Smooth muscle cell (in vitro differentiated cells): Measurements from ENCODE around the gene ILDR1. TPM values are rescaled to one million over a fixed set of nuclear protein-coding genes. Genes with fewer than 3 reads are reported as not detected.
"Not testable (repeated sequence)": the region's sequence is repeated elsewhere in the genome, so short reads cannot be mapped to it uniquely, and the experiment has no call there.

ENCODE experiments used
- DNase-seq: peaks from one replicate; lab custom pipeline; 2025; ENCODE audit not compliant: unreplicated experiment; lab: John Stamatoyannopoulos, UW
- H2AFZ ChIP-seq: fragments of 200-600 bp; sonication (generic); 2 replicates; pipeline ENCODE4 v1.6.0; 2016; ENCODE audit warnings: antibody characterized with exemption, low read depth, mild to moderate bottlenecking
- H3F3A ChIP-seq: fragments of 200-600 bp; sonication (generic); 2 replicates; pipeline ENCODE4 v1.6.0; 2017; ENCODE audit warnings: antibody characterized with exemption, low read depth
- H3K27ac ChIP-seq: fragments of 200-600 bp; sonication (generic); 2 replicates; pipeline ENCODE4 v1.5.1; 2016; ENCODE audit warnings: low read depth, mild to moderate bottlenecking
- H3K27me3 ChIP-seq: fragments of 200-600 bp; sonication (generic); 2 replicates; pipeline ENCODE4 v1.6.1; 2016; ENCODE audit warnings: low read depth, mild to moderate bottlenecking
- H3K36me3 ChIP-seq: fragments of 200-600 bp; sonication (generic); 2 replicates; pipeline ENCODE4 v1.5.1; 2016; ENCODE audit warnings: low read depth
- H3K4me1 ChIP-seq: fragments of 200-600 bp; sonication (generic); 2 replicates; pipeline ENCODE4 v1.5.1; 2016; ENCODE audit warnings: low read depth
- H3K4me2 ChIP-seq: fragments of 200-600 bp; sonication (generic); 2 replicates; pipeline ENCODE4 v1.6.0; 2016; ENCODE audit warnings: mild to moderate bottlenecking
- H3K4me3 ChIP-seq: fragments of 200-600 bp; sonication (generic); 2 replicates; pipeline ENCODE4 v1.5.1; 2016; ENCODE audit warnings: mild to moderate bottlenecking
- H3K79me2 ChIP-seq: fragments of 200-600 bp; sonication (generic); 2 replicates; pipeline ENCODE4 v1.6.0; 2016; ENCODE audit warnings: low read depth, mild to moderate bottlenecking
- H3K9ac ChIP-seq: fragments of 200-600 bp; sonication (generic); 2 replicates; pipeline ENCODE4 v1.6.0; 2016; ENCODE audit warnings: low read depth
- H3K9me3 ChIP-seq: fragments of 200-600 bp; sonication (generic); replicated peaks from 2 replicates; pipeline ENCODE4 v1.5.1; 2016; ENCODE audit warnings: low read depth
- H4K20me1 ChIP-seq: fragments of 200-600 bp; sonication (generic); 2 replicates; pipeline ENCODE4 v1.6.0; 2016; ENCODE audit warnings: low read depth
- WGBS: methylation state at CpG from one replicate; pipeline ENCODE4 v1.1.7; 2016; ENCODE audit warnings: low lambda C conversion rate; 5-methylcytosine and 5-hydroxymethylcytosine counted together
- polyA plus RNA-seq: library from polyadenylated mRNA; unstranded; fragments of >200 nt; fragmentation: Nextera tagmentation; extraction: Ambion mirVana; gene quantifications from 2 replicates; pipeline ENCODE4 v1.2.1, GENCODE V29; 2016
- total RNA-seq: library from RNA; depleted of rRNA; stranded (reverse); fragments of >200 nt; gene quantifications from 2 replicates; pipeline ENCODE4 v1.2.3, GENCODE V29; 2014
- TF ChIP-seq, protein P1 (sequence below): fragments of 200-600 bp; sonication (generic); IDR thresholded peaks from 2 replicates; pipeline ENCODE4 v1.5.1; 2017; ENCODE audit warnings: borderline replicate concordance, mild to moderate bottlenecking, antibody characterized with exemption; ENCODE audit not compliant: insufficient read depth, poor library complexity, severe bottlenecking

The ILDR1 gene
- total and polyA plus RNA-seq, 2 experiments from 2014 or later: 1.4 TPM; not detected in 1

DNA sequence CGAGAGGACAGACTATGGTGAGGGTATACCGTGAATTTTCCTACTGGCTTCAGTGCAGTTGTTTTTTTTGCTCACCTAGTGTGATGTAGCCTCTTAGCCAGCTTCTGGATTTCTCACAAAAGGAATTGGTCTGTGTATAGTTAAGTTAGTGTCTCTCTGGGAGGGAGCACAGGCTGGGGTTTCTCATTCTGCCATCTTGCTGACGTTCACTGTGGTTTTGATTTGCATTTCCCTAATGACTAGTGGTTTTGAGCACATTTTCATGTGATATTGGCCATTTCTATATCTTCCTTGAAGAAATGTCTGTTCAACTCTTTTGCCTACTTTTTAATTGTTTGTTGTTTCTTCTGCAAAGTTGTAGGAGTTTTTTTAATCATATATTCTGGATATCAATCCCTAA is 30.9 kb upstream of the ILDR1 start:
- no peaks in the 10 kb centered on the region for H3K4me1 ChIP-seq
- no peaks in the 10 kb centered on the region for H3K79me2 ChIP-seq
- H3K27ac ChIP-seq: no peak overlapping the region
- no peaks in the 10 kb centered on the region for H3F3A ChIP-seq
- no peaks in the 10 kb centered on the region for H3K27me3 ChIP-seq
- WGBS: 80% methylated on average over 3 of the region's 3 CpGs
- no peaks in the 10 kb centered on the region for H4K20me1 ChIP-seq
- H3K9ac ChIP-seq: no peak overlapping the region
- TF ChIP-seq, protein P1, sequence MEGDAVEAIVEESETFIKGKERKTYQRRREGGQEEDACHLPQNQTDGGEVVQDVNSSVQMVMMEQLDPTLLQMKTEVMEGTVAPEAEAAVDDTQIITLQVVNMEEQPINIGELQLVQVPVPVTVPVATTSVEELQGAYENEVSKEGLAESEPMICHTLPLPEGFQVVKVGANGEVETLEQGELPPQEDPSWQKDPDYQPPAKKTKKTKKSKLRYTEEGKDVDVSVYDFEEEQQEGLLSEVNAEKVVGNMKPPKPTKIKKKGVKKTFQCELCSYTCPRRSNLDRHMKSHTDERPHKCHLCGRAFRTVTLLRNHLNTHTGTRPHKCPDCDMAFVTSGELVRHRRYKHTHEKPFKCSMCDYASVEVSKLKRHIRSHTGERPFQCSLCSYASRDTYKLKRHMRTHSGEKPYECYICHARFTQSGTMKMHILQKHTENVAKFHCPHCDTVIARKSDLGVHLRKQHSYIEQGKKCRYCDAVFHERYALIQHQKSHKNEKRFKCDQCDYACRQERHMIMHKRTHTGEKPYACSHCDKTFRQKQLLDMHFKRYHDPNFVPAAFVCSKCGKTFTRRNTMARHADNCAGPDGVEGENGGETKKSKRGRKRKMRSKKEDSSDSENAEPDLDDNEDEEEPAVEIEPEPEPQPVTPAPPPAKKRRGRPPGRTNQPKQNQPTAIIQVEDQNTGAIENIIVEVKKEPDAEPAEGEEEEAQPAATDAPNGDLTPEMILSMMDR: no peak
- no peaks in the 10 kb centered on the region for H3K36me3 ChIP-seq
- no peak overlapping the region for H2AFZ ChIP-seq
- no peak overlapping the region for H3K4me3 ChIP-seq
- H3K4me2 ChIP-seq: no peak overlapping the region
- DNase-seq: no peak
- no peaks in the 10 kb centered on the region for H3K9me3 ChIP-seq

DNA sequence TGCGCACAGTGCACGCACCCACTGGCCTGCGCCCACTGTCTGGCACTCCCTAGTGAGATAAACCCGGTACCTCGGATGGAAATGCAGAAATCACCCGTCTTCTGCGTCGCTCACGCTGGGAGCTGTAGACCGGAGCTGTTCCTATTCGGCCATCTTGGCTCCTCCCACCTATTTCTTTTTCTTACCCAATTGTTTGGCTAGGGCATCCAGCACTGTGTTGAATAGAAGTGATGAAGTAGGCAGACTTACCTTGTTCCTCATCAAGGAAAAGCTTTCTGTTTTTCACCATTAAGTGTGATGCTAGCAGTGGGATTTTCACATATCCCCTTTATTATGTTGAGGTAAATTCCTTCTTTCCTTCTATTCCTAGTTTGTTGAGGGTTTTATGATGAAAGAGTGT is 25.7 kb upstream of the ILDR1 start:
- H3K4me1 ChIP-seq, H3F3A ChIP-seq, H3K27ac ChIP-seq, H2AFZ ChIP-seq, H3K9me3 ChIP-seq, H3K9ac ChIP-seq, H3K79me2 ChIP-seq, DNase-seq, H3K27me3 ChIP-seq, H3K4me3 ChIP-seq, H4K20me1 ChIP-seq, H3K36me3 ChIP-seq, H3K4me2 ChIP-seq: not testable (repeated sequence)
- WGBS: 94% methylated on average over 11 of the region's 11 CpGs

DNA sequence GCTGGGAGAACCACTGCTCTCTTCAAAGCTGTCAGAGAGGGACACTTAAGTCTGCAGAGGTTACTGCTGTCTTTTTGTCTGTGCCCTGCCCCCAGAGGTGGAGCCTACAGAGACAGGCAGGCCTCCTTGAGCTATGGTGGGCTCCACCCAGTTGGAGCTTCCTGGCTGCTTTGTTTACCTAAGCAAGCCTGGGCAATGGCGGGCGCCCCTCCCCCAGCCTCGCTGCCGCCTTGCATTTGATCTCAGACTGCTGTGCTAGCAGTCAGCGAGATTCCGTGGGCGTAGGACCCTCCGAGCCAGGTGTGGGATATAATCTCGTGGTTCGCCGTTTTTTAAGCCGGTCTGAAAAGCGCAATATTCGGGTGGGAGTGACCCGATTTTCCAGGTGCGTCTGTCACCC is 25.2 kb upstream of the ILDR1 start:
- not testable (repeated sequence) for H4K20me1 ChIP-seq, H2AFZ ChIP-seq, H3K4me1 ChIP-seq, H3K9me3 ChIP-seq, DNase-seq, H3K4me3 ChIP-seq, H3K79me2 ChIP-seq, H3K4me2 ChIP-seq, H3K27me3 ChIP-seq, H3F3A ChIP-seq, H3K9ac ChIP-seq, H3K36me3 ChIP-seq, H3K27ac ChIP-seq
- WGBS: 81% methylated on average over 15 of the region's 16 CpGs

DNA sequence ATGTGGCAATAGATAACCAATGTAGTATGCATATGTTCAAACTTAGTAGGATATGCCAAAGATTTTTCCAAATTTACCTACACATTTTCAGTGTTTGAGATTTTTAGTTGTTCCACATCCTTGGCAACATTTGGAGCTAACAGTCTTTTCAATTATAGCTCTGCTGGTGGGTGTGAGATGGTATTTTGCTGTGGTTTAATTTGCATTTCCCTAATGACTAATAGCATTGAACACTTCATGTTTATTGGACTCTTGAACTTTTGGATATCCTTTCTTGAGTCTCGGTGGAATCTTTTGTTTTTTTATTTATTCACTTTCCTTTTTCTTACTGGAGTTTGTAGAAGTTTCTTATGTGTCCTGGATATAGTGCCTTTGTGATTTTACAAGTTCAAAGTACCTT is 11.0 kb upstream of the ILDR1 start:
- TF ChIP-seq, protein P1: no peak
- Histone ChIP-seq H3K9ac (no peak overlapping the region), H3K4me2 (no peak overlapping the region), H3K36me3 (no peaks in the 10 kb centered on the region), H3K4me3 (no peak overlapping the region), H3F3A (no peaks in the 10 kb centered on the region), H3K27me3 (no peaks in the 10 kb centered on the region), H3K27ac (no peak overlapping the region), H3K4me1 (no peaks in the 10 kb centered on the region), H3K9me3 (no peaks in the 10 kb centered on the region), H3K79me2 (no peaks in the 10 kb centered on the region), H4K20me1 (no peaks in the 10 kb centered on the region), H2AFZ (no peak overlapping the region)
- no peak for DNase-seq
- 79% methylated on average over 1 of the region's 1 CpG for WGBS

DNA sequence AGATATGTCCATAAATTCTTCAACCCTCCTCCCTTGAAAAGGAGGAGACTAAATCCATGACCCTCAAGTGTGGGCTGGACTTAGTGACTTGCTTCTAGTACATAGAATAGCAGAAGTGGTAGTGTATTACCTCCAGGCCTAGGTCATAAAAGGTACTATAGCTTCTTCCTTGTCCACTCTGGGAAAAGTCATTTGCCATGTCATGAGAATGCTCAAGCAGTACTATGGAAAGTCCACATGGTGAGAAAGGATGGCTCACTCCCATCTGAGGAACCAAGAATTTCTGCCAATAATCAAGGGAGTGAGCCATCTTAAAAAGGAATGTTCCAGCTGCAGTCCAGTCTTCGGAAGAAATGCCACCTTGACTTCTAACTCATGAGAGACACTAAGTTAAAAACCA is 10.5 kb upstream of the ILDR1 start:
- no peaks in the 10 kb centered on the region for H3K36me3 ChIP-seq
- no peak overlapping the region for H3K27ac ChIP-seq
- H3K4me1 ChIP-seq: no peaks in the 10 kb centered on the region
- H3K9ac ChIP-seq: no peak overlapping the region
- no peaks in the 10 kb centered on the region for H3K79me2 ChIP-seq
- no peaks in the 10 kb centered on the region for H4K20me1 ChIP-seq
- WGBS: 86% methylated on average over 1 of the region's 1 CpG
- H3F3A ChIP-seq: no peaks in the 10 kb centered on the region
- TF ChIP-seq, protein P1: no peak
- no peaks in the 10 kb centered on the region for H3K9me3 ChIP-seq
- no peak overlapping the region for H3K4me2 ChIP-seq
- no peaks in the 10 kb centered on the region for H3K27me3 ChIP-seq
- H2AFZ ChIP-seq: no peak overlapping the region
- H3K4me3 ChIP-seq: no peak overlapping the region
- DNase-seq: no peak
